ENCODE data around the gene PTPRD.

GRCh38 chr9:8845808-8846207 is 1767.0 kb downstream of the PTPRD start:
- TF ChIP-seq FOXP2 (optimal IDR thresholded peaks at IDR 0.05; ENCODE audit: borderline replicate concordance, extremely low read depth, extremely low read length, insufficient read depth): no peak
- TF ChIP-seq POLR2AphosphoS5 (IDR thresholded peaks at IDR 0.05; ENCODE audit: low read depth, low read length): no peak
- TF ChIP-seq TAF1 (IDR thresholded peaks at IDR 0.05; ENCODE audit: borderline replicate concordance, insufficient read depth, low read length): no peak

All from PFSK-1 (cell line).